OCI-LY1 (cell line): ENCODE measurements around the gene SHISA5.

ENCODE experiments used
- CTCF ChIP-seq: fragments of 200-600 bp; sonication (generic), shearing (Covaris generic); IDR thresholded peaks from 2 replicates; pipeline ENCODE4 v1.5.1; 2017; ENCODE audit warnings: mild to moderate bottlenecking, antibody characterized with exemption, low read length, moderate library complexity, mixed read lengths
- EZH2 ChIP-seq: fragments of 200-600 bp; sonication (generic), shearing (Covaris generic); IDR thresholded peaks from 2 replicates; pipeline ENCODE4 v1.8.0; 2017; ENCODE audit warnings: borderline replicate concordance, mixed run types, mild to moderate bottlenecking, antibody characterized with exemption, low read length, moderate library complexity, mixed read lengths

GRCh38 chr3:48476426-48477053, 27.4 kb downstream of the SHISA5 start:
- TF ChIP-seq EZH2 (no peak), CTCF (no peak)
